DMS153 treated with DMSO at 0.1 percent for 48 hours (cell line): Measurements from ENCODE around the gene XKR8.

Experiments used
- DNase-seq: peaks from one replicate; lab custom pipeline; 2025; ENCODE audit not compliant: unreplicated experiment; lab: John Stamatoyannopoulos, UW

Gene XKR8

GRCh38 chr1:27955076-27955475 lies 4.7 kb upstream of the XKR8 start:
- no peak for DNase-seq

- DNase-seq = no peak
Observed at GRCh38 chr1:27956761-27957160, 3.0 kb upstream of the XKR8 start.

GRCh38 chr1:27957655-27958054 lies 2.1 kb upstream of the XKR8 start:
- DNase-seq = no peak

- DNase-seq = peak; percentile 84
Observed at GRCh38 chr1:27958513-27958912, 1.3 kb upstream of the XKR8 start.

GRCh38 chr1:27960762-27961645 lies 1.2 kb downstream of the XKR8 start:
- no peak for DNase-seq

GRCh38 chr1:27961646-27962221 lies 2.0 kb downstream of the XKR8 start:
- no peak for DNase-seq

GRCh38 chr1:27963393-27963792 lies 3.6 kb downstream of the XKR8 start:
- DNase-seq = no peak

GRCh38 chr1:27966402-27967105 lies 6.8 kb downstream of the XKR8 start:
- no peak for DNase-seq

GRCh38 chr1:27967106-27967883 lies 7.5 kb downstream of the XKR8 start:
- DNase-seq = no peak

- no peak for DNase-seq
Observed at GRCh38 chr1:27967884-27968466, 8.2 kb downstream of the XKR8 start.

GRCh38 chr1:27968692-27969091 lies 8.9 kb downstream of the XKR8 start:
- DNase-seq = no peak

GRCh38 chr1:27970401-27970800 lies 10.6 kb downstream of the XKR8 start:
- no peak for DNase-seq

- peak; percentile 82 for DNase-seq
Observed at GRCh38 chr1:27971674-27972073, 11.9 kb downstream of the XKR8 start.

GRCh38 chr1:27972141-27972540 lies 12.4 kb downstream of the XKR8 start:
- no peak for DNase-seq

GRCh38 chr1:27973771-27974416 lies 14.1 kb downstream of the XKR8 start:
- DNase-seq = no peak

GRCh38 chr1:27974417-27974781 lies 14.6 kb downstream of the XKR8 start:
- DNase-seq = no peak

GRCh38 chr1:27979151-27979858 lies 19.5 kb downstream of the XKR8 start:
- peak; percentile 69 for DNase-seq

GRCh38 chr1:27979859-27980201 lies 20.1 kb downstream of the XKR8 start:
- DNase-seq = no peak

- no peak for DNase-seq
Observed at GRCh38 chr1:27980216-27980845, 20.6 kb downstream of the XKR8 start.
